Measurements from ENCODE around the gene KIF20A. TPM values are rescaled to one million over a fixed set of nuclear protein-coding genes. Genes with fewer than 3 reads are reported as not detected.
"Not testable (repeated sequence)": the region's sequence is repeated elsewhere in the genome, so short reads cannot be mapped to it uniquely, and the experiment has no call there.

The KIF20A gene
- polyA plus RNA-seq, 4 donors, result 37.1 to 47.9 (median 43.0) TPM

DNA sequence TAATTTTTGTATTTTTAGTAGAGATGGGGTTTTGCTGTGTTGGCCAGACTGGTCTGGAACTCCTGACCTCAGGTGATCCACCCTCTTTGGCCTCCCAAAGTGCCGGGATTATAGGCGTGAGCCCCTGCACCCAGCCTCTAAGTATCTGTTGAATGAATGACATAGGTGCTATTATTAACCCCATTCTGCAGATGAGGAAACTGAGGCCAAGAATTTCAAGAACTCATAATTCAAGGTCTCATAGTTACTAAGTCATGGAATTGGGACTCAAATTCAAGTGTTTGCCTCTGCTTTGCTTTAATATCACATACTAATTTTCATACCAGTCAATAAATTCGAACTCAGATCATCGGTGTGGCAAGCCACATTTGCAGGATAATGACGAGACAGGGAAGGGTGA, 1.9 kb downstream of the KIF20A start:
- no peak for DNase-seq (ENCODE audit: low read depth in 4 of 4, low spot score in 3 of 4)

DNA sequence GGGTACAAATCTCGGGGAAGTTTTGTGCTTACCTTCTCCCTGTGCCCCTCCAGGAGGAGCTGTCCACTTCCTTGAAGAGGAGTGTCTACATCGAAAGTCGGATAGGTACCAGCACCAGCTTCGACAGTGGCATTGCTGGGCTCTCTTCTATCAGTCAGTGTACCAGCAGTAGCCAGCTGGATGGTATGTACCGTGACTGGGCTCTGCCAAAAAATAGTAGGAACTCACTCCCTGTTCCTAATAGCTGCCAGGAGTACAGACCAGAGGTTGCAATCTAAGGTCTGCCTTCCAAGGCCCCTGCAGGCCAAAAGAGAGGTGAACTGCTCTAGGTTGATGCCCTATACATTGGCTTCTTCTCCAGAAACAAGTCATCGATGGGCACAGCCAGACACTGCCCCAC, 3.9 kb downstream of the KIF20A start:
- DNase-seq (ENCODE audit: low read depth in 4 of 4, low spot score in 3 of 4), result no peak

GRCh38 chr5:138186002-138186447, 7.1 kb downstream of the KIF20A start:
- DNase-seq (ENCODE audit: low read depth in 4 of 4, low spot score in 3 of 4), result no peak

GRCh38 chr5:138188626-138189025, 9.7 kb downstream of the KIF20A start:
- DNase-seq (ENCODE audit: low read depth in 4 of 4, low spot score in 3 of 4), result no peak

GRCh38 chr5:138192826-138193225, 13.9 kb downstream of the KIF20A start:
- DNase-seq (ENCODE audit: low read depth in 4 of 4, low spot score in 3 of 4), result no peak

DNA sequence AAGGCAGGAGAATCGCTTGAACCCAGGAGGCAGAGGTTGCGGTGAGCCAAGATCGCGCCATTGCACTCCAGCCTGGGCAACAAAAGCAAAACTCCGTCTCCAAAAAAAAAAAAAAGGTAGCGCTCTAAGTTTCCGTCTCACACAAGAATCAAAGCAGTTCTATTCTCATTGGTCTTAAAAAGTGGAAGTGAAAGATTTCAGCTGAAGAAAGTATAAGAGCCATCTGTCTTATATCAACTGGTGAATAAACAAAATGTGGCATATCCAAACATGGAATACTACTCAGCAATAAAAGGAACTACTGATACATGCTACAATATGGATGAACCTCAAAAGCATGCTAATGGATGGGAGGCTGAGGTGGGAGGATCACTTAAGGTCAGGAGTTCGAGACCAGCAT, 14.9 kb downstream of the KIF20A start:
- DNase-seq (ENCODE audit: low read depth in 4 of 4, low spot score in 3 of 4), result not testable (repeated sequence)

DNA sequence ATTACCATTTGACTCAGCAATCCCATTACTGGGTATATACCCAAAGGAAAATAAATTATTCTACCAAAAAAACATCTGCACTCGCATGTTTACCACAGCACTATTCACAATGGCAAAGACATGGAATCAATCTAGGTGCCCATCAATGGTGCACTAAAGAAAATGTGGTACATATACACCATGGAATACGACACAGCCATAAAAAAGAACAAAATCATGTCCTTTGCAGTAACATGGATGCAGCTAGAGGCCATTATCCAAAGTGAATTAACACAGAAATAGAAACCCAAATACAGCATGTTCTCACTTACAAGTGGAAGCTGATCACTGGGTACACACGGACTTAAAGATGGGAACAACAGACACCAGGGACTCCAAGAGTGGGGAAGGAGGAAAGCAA, 32.1 kb downstream of the KIF20A start:
- no peak for DNase-seq (ENCODE audit: low read depth in 4 of 4, low spot score in 3 of 4)

GRCh38 chr5:138212828-138213160, 33.9 kb downstream of the KIF20A start:
- DNase-seq (ENCODE audit: low read depth in 4 of 4, low spot score in 3 of 4), result no peak

DNA sequence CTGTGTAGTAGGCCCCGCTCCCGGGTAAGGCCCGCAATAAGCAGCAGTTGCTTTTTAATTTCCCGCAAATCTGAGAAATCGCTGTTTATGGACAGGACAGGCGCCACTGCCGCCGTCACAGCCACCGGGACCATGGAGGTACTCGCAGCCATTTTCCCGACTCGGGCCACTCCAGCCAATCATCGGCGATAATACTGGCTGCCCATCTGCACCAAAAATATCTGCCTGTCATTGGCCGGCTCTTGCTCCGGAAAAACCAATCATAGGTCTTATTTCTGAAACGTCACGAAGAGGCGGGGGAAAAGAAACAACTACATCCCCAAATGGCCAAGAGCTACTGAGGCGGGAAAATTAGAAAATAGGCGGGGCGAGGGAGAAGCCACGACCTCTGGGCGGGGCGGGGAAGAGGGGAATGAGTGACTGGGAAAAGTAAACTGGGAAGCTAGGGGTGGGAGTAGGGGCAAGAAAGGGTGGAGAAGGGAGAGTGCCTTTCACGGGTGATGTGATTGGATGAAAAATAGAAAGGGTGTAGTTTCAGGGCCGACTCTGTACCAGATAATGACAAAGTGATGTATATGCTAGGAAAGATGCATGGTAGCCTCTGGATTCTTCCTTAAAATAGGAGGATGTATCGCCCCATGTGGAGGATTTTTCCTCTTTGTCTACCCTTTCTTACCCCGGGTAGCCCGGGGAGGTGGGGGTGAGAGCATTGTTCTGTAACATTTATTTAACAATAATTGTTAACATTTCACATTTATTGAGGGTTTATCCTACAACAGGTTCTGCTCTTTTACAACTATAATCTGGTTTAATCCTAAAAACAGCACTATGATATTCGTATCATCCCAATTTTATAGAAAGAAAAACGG, 34.5 kb downstream of the KIF20A start, which contains the start of gene CDC23:
Gene CDC23 (minus strand): TSS at position 163 of the 869 bp plus-strand sequence. CDS start 11 bp downstream, at position 152.
- DNase-seq (ENCODE audit: low read depth in 4 of 4, low spot score in 3 of 4), result peak; percentile 94 to 99 (median 96)

DNA sequence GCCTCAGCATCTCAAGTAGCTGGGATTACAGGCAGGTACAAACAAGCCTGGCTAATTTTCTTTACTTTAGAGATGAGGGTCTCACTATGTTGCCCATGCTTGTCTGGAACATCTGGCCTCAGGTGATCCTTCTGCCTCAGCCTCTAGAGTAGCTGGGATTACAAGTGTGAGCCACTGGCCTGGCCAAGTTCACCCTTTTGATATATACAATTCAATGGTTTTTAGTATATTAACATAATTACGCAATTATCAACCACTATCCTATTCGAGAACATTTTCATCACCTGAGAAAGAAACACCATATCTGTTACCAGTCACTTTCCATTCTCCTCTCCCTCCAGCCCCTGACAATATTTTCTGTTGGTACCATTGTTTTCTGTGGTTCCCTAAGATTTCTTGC, 37.9 kb downstream of the KIF20A start:
- DNase-seq (ENCODE audit: low read depth in 4 of 4, low spot score in 3 of 4), result no peak

GRCh38 chr5:138223532-138223931, 44.6 kb downstream of the KIF20A start:
- DNase-seq (ENCODE audit: low read depth in 4 of 4, low spot score in 3 of 4), result no peak

DNA sequence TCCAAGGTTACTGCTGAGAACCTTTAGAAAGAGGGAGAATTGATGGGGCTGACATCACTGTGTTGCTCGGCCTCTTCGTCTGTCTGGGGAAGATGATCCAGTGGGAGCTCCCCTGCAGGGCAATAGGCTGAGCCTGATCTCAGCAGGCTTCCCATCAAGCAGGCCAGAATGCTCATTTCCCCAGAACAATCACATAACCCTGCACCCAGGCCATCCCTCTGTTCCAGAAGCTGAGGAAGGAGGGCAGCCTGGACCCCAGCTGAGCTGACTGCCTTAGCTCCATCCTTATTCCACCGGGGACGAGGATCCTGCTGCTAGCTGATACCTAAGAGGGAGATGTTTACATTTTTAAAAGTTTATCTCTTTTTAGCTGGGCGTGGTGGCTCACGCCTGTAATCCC, 45.8 kb downstream of the KIF20A start:
- DNase-seq (ENCODE audit: low read depth in 4 of 4, low spot score in 3 of 4), result no peak

- DNase-seq (ENCODE audit: low read depth in 4 of 4, low spot score in 3 of 4), result no peak
Measured at GRCh38 chr5:138226910-138227309, 48.0 kb downstream of the KIF20A start.

- no peak for DNase-seq (ENCODE audit: low read depth in 4 of 4, low spot score in 3 of 4)
Measured at GRCh38 chr5:138229387-138229786, 50.5 kb downstream of the KIF20A start.

GRCh38 chr5:138230261-138230660, 51.3 kb downstream of the KIF20A start:
- no peak for DNase-seq (ENCODE audit: low read depth in 4 of 4, low spot score in 3 of 4)

DNA sequence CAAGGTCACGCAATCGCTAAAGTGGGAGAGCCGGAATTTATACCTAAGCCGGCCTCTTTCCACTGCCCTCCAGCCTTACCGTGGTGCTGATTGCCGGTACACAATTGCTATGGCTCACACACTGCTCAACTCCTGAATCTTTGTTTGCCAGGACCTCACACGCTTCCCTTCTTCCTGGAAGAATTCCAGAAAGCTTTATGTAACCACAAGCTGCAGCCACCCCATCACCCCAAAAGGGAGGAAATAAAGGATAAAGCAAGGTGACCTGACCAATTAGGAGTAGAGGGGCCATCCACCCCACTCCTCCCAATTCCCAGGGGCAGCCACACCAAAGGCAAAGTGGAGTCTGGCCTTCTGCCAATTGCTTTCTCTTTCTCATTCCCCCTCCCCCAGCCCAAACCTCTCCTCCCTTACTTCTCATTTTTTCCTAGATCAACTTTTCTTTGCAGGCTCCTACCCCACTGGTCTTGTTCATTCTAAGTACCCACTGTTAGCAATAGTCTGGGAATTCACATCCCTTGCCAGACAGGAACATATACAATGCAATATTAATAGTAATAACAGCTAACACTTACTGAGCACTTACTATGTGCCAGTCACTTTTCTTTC, 52.2 kb downstream of the KIF20A start:
- no peak for DNase-seq (ENCODE audit: low read depth in 4 of 4, low spot score in 3 of 4)

- no peak for DNase-seq (ENCODE audit: low read depth in 4 of 4, low spot score in 3 of 4)
Measured at GRCh38 chr5:138233280-138233679, 54.4 kb downstream of the KIF20A start.

DNA sequence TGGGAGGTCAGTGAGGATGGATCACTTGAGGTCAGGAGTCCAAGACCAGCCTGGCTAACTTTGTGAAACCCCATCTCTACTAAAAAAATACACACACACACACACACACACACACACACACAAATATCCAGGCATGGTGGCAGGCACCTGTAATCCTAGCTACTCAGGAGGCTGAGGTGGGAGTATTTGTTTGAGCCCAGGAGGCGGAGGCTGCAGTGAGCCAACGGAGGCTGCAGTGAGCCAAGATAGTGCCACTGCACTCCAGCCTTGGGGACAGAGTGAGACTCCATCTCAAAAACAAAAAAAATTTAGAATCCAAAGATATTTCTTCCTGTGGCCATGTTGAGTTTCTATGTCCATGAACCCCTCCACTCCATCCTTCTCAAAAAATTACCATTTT, 55.7 kb downstream of the KIF20A start:
- no peak for DNase-seq (ENCODE audit: low read depth in 4 of 4, low spot score in 3 of 4)
